Activated naive CD4-positive, alpha-beta T cell treated with anti-CD3 and anti-CD28 coated beads for 36 hours (primary cell): Measurements from ENCODE around the gene CAP1. TPM values are rescaled to one million over a fixed set of nuclear protein-coding genes. Genes with fewer than 3 reads are reported as not detected.

Experiments used
- CTCF ChIA-PET: fragments of 350-600 bp; sonication (Branson Sonifier 250); formaldehyde crosslinking; loops from one replicate; lab custom pipeline; 2021; ENCODE audit warnings: antibody characterized with exemption; lab: Charles Lee
- DNase-seq: peaks from one replicate; pipeline ENCODE4 v3.0.0-alpha.2; 2020
- H3K27ac Mint-ChIP-seq: one replicate; pipeline ENCODE4 v1.8.0; 2021; ENCODE audit warnings: mild to moderate bottlenecking, mixed read lengths
- H3K27me3 Mint-ChIP-seq: one replicate; pipeline ENCODE4 v1.8.0; 2021; ENCODE audit warnings: low read depth, mixed read lengths
- H3K36me3 Mint-ChIP-seq: one replicate; pipeline ENCODE4 v1.8.0; 2021; ENCODE audit warnings: low read depth, mixed read lengths
- H3K4me1 Mint-ChIP-seq: one replicate; pipeline ENCODE4 v1.8.0; 2021; ENCODE audit warnings: low read depth, mixed read lengths
- H3K4me3 Mint-ChIP-seq: one replicate; pipeline ENCODE4 v1.8.0; 2021; ENCODE audit warnings: mild to moderate bottlenecking, moderate library complexity, mixed read lengths
- H3K9me3 Mint-ChIP-seq: one replicate; pipeline ENCODE4 v1.8.0; 2021; ENCODE audit warnings: mixed read lengths
- intact Hi-C: fragments of 100-400 bp; cut with micrococcal nuclease; formaldehyde crosslinking; loops from one replicate; pipeline ENCODE4 v1.15.1; 2023
- total RNA-seq, 2 experiments: library from RNA; stranded (reverse); gene quantifications; one replicate each; pipeline ENCODE4 v1.2.3, GENCODE V29; 2021

Gene CAP1
- total RNA-seq, 2 experiments from 2014 or later = 522 to 525 TPM

GRCh38 chr1:40107290-40107959 is 66.9 kb downstream of the CAP1 start:
- CTCF ChIA-PET = no interaction called here
- intact Hi-C loops = no loop called here
- H3K36me3 Mint-ChIP-seq = peaks cover 10% of the 10 kb centered on the region
- no peak overlapping the region for H3K27ac Mint-ChIP-seq
- peaks cover 2% of the 10 kb centered on the region for H3K4me1 Mint-ChIP-seq
- peaks cover 8% of the 10 kb centered on the region for H3K27me3 Mint-ChIP-seq
- no peak overlapping the region for H3K4me3 Mint-ChIP-seq
- peaks cover 17% of the 10 kb centered on the region for H3K9me3 Mint-ChIP-seq
- no peak for DNase-seq

- DNase-seq = no peak
- Mint-ChIP-seq H3K4me3 (no peak overlapping the region), H3K27me3 (peaks cover 13% of the 10 kb centered on the region), H3K4me1 (no peaks in the 10 kb centered on the region), H3K36me3 (peaks cover 10% of the 10 kb centered on the region), H3K27ac (no peak overlapping the region), H3K9me3 (peaks cover 12% of the 10 kb centered on the region)
- CTCF ChIA-PET = no interaction called here
- intact Hi-C loops = no loop called here
Measured at GRCh38 chr1:40110389-40110788, 69.9 kb downstream of the CAP1 start.

DNA sequence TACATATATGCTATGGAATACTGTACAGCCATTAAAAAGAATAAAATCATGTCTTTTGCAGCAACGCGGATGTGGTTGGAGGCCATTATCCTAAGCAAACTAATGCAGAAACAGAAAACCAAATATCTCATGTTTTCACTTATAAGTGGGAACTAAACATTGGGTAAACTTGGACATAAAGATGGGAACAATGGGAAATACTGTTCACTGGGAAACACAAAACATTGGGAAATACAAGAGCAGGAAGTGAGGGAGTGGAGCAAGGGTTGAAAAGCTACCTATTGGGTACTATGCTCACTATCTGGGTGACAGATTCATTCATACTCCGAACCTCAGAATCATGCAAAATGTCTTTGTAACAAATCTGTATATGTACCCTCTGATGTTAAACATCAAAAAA is 73.9 kb downstream of the CAP1 start:
- CTCF ChIA-PET = no interaction called here
- DNase-seq = no peak
- Mint-ChIP-seq H3K9me3 (peaks cover 10% of the 10 kb centered on the region), H3K27ac (no peak overlapping the region), H3K4me3 (no peak overlapping the region), H3K36me3 (peaks cover 7% of the 10 kb centered on the region), H3K4me1 (no peaks in the 10 kb centered on the region), H3K27me3 (peaks cover 11% of the 10 kb centered on the region)
- intact Hi-C loops = no loop called here

DNA sequence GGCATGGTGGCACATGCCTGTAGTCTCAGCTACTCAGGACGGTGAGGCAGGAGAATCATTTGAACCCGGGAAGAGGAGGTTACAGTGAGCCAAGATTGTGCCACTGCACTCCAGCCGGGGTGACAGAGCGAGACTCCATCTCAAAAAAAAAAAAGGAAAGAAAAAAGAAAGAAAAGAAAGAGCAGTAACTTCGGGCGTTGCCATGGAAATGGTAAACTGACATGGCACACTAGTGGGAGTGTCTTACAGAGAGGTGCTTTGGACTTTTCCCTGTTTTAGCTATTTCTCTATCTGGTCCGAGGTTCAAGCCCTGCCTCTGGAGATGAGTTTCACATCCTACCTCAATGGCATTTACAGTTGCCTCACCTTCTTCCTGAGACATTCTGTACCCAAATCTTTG is 79.6 kb downstream of the CAP1 start:
- no peaks in the 10 kb centered on the region for H3K4me1 Mint-ChIP-seq
- H3K36me3 Mint-ChIP-seq = no peaks in the 10 kb centered on the region
- intact Hi-C loops = no loop called here
- CTCF ChIA-PET = interaction anchor here (1.2 kb wide), 1 partner anchor 32 kb away, joined by 6 read pairs; no protein-coding TSS in a partner anchor
- H3K9me3 Mint-ChIP-seq = no peaks in the 10 kb centered on the region
- no peak for DNase-seq
- H3K27me3 Mint-ChIP-seq = no peaks in the 10 kb centered on the region
- no peak overlapping the region for H3K4me3 Mint-ChIP-seq
- no peak overlapping the region for H3K27ac Mint-ChIP-seq

Other genes starting within 250 kb of the CAP1 start
- 10 to 100 TPM; 18.6 TPM for gene TRIT1, start 157.2 kb upstream of the CAP1 start, total RNA-seq
- under 1 TPM in 1 of 2 experiments, not detected in 1; 0.19 TPM for gene MYCL, start 138.8 kb upstream of the CAP1 start, total RNA-seq
- gene MFSD2A, start 85.6 kb upstream of the CAP1 start, total RNA-seq = 1 to 10 TPM; 4.0 to 4.5 TPM
- gene PPT1, start 56.5 kb downstream of the CAP1 start, total RNA-seq = 10 to 100 TPM; 81.3 to 89.7 TPM
- 10 to 100 TPM; 12.5 to 12.9 TPM for gene RLF, start 120.7 kb downstream of the CAP1 start, total RNA-seq
- not detected for gene TMCO2, start 207.2 kb downstream of the CAP1 start, total RNA-seq
- gene ZMPSTE24, start 217.5 kb downstream of the CAP1 start, total RNA-seq = 10 to 100 TPM; 13.2 to 14.7 TPM